HUDEP-2 (cell line): Measurements from ENCODE around the gene MEIS2.

Experiments
- DNase-seq, 76 experiments: peaks; one replicate each; lab custom pipeline; 2025; ENCODE audit not compliant: unreplicated experiment in 76 of 76; lab: John Stamatoyannopoulos, UW

Gene MEIS2

GRCh38 chr15:37079726-37080125, 20.6 kb downstream of the MEIS2 start:
- no peak for DNase-seq

- DNase-seq: no peak
Measured at GRCh38 chr15:37078566-37078965, 21.8 kb downstream of the MEIS2 start.

GRCh38 chr15:37077623-37078351, 22.6 kb downstream of the MEIS2 start:
- DNase-seq: no peak

- no peak for DNase-seq
Measured at GRCh38 chr15:37076543-37076942, 23.8 kb downstream of the MEIS2 start.

DNA sequence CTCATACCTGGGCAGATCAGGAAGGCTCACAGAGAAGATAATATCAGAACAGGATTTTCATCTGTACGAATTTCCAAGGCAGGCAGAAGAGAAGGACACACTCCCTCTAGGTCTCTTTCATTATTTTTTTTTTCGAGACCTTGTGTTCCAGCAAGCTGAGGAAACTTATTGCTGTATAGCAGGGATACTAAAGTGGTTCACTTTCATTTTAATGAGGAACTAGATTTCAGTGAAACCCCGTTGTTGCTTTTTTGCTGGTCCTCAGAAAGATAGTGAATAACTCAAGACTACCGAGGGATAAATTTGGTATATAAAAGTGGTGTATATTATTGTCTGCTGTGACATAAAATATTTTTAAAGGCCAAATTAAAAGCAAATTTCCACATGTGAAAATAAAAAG, 24.6 kb downstream of the MEIS2 start:
- DNase-seq: no peak

DNA sequence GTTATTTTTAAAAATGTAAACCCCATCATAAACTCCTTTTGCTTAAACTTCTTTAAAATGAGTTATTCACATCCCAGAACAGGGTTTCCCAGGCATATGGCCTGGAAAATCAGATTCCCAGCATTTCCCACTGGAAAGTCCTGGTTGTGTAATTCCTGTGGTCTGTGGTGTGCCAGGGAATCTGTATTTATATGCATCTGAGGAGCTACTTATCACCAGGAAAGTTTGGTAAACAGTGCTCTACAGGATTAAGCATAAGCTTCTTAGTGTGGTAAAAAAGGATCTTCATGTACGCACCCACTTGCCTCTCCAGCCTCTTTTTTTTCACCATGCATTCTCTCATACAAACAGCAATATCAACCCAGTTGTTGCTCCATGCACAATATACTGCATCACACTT, 28.2 kb downstream of the MEIS2 start:
- no peak for DNase-seq

DNA sequence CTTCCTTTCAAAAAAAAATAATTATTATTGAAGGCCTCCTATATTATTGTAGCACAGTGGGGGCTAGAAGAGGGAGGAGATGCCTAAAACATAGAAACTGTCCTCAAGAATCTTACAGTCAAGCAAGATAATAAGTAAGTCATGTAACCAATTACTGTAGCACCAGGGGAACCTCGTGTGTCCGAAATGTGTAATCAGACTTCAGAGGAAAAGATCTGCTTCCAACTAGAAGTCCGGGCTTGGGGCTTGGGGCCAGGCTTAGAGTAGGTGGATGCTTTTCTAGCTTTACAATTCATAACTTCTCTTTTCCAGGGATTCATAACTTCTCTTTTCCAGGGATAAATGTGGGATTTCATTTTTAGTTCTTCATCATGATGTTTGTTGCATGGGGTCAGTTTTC, 29.2 kb downstream of the MEIS2 start:
- no peak for DNase-seq

DNA sequence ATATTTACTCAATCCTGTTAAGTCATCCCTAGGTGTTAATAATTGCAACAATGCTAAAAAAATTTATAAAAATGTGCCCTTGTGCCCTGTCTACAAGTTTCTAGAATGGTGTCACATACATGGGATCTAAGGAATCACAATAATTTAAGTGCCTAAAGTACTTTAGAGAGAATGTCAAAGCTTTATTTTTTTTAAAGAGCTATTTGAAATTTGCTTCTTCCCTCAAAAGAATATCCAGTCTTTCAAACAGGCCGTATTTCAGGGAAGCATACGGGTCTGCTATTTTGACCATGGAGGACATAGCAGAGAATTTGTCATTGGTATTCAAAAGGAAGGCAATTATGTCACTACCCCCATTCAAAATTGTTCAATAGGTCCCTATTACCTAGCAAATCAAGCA, 29.7 kb downstream of the MEIS2 start:
- DNase-seq: no peak

DNA sequence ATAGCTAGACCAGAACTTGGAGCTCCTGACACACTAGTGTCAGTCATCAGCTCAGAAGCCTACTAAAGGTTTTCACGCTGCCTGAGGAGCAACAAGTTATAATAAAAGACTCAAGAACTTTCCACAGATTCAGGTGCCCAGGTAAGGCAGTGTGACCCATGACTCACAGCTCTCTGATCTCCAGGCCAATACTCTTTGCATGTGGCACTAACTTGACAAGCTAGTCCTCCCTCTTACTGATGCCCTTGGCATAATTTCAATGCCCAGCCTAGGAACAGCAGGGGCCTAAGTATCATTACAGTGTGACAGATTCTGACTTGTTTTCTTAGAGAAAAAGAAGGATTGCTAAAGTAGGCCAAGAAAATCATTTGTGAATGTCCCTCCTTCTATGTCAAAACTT, 38.4 kb downstream of the MEIS2 start:
- no peak for DNase-seq

GRCh38 chr15:37059086-37059485, 41.3 kb downstream of the MEIS2 start:
- no peak for DNase-seq

- no peak for DNase-seq
Measured at GRCh38 chr15:37058316-37058985, 41.9 kb downstream of the MEIS2 start.

DNA sequence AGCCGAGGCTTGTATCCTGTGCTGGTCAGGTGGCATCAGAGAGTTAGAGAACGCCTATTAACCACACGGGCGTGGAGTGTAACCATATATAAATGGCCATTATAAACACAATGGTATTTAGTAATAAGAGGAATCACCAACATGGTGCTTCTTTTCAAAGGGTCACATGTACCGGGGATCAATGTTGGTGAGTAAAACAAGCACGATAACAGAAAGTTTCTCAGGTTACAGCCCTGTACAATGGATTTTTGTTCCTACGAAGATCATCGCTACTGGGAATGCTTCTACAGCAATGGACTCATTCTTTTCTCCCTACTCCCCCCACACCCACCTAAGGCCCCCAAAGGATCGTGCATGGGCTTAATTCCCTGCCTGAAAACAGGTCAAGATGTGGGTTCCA, 42.5 kb downstream of the MEIS2 start:
- no peak for DNase-seq

GRCh38 chr15:37057256-37057655, 43.1 kb downstream of the MEIS2 start:
- no peak for DNase-seq

DNA sequence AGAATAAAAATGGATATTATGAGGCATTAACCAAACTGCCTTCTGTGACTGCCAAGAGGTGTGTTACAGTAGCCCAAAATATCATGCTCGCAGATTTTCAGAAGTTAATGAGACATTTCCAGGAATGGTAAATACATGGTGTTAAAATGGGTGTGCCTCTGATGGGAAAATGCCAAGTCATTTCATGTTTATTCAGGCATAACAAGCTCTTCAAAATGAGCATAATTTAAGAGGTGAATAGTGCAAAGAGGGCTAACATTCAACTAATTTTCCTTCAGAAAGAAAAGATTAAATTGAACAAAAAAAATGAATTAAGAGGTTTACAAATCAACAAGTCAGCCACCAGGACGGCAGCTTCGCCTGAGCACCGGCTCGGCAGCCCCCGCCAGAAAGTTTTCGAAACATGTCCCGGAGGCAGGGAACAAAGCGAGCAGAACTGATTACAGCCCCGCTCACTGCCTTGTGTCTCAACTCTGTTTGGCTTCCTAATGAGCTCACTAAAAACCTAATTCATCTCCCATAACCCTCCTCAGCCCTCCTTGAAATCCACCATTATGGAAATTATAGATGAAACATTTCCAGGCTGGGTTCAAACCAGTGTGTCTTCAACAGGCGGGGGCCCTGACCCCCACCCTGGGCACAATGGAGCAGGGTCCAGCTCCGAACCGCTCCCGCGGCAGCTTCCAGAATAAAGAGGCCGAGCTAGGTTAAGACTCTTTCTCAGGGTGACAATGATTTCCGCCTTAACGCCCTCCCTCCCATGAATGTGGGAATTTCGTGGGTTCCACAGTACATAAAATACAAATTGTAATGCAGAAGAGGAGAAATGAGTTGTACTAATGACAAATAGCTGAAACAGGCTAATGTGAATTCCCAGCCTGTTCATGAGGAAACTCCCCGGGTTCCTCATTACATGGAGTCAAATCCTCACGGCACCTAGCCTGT, 43.9 kb downstream of the MEIS2 start:
- peak in 9 of 76 experiments; percentile 3 to 33 (median 12) for DNase-seq

DNA sequence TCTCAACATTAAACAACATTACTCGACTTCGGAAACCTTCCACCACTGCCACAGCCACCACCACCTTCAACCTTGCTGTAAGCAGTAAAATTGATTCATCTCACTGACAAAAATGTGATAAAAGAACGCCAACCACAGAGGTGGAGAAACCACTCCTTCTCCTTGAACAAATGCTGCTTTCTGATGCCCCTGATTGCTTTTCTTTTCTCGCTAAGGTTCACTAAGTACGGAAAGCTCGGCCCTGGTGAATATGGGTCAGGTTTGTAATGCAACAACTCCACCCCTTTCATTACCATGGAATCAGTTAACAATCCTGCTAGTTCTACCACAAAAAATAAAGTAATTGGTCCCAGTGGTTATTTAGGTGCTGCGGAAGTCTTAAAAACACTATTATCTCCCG, 44.9 kb downstream of the MEIS2 start:
- DNase-seq: no peak

- DNase-seq: no peak
Measured at GRCh38 chr15:37054336-37054735, 46.0 kb downstream of the MEIS2 start.

DNA sequence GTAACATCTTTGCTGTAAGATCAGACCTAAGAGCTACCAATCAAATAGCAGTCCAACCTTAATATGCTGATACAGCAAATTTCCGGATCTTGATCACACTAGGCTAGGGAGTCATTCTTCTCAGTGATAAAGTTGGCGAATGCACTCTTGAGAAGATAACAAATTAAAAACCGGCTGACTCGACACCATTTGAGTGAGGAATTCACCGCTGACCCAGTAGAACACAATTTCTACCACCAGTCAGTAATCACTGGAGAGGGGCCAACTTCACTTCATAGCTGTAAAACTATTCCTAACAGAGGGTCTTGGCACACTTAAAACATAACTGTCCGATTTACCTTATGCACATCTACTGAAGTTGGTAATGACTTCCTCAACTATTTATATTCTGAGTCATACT, 47.2 kb downstream of the MEIS2 start:
- DNase-seq: peak in 1 of 76 experiments; percentile 5

DNA sequence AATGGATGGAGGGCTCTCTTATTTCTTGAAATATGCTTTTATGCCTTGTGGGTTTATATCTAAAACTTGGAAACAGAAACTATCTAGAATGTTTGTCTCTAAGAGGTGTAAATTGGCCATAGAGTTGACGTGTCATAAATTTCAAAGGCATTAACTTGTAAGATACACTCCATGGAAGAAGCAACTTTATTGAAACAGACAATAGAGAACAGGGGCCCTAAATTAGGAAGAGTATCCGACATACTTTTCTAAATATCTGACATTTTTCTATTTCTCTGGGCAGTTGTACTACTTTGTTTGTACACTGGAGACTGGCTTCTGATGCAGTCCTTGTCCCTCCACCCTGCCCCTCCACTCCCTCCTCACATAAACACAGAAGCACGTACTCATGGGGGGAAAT, 50.0 kb downstream of the MEIS2 start:
- no peak for DNase-seq

GRCh38 chr15:37046876-37047614, 53.3 kb downstream of the MEIS2 start:
- peak in 1 of 76 experiments; percentile 10 for DNase-seq

- no peak for DNase-seq
Measured at GRCh38 chr15:37045859-37046740, 54.2 kb downstream of the MEIS2 start.
